HCT116 (cell line): ENCODE data around the gene CGNL1.

ENCODE experiments used
- EGR1 ChIP-seq: IDR thresholded peaks from 2 replicates; pipeline ENCODE4 v1.6.1; 2012; ENCODE audit warnings: low read depth
- EZH2 ChIP-seq: fragments of 200-600 bp; sonication (generic); IDR thresholded peaks from 2 replicates; pipeline ENCODE4 v1.6.1; 2017; ENCODE audit warnings: antibody characterized with exemption, mixed run types
- EZH2phosphoT487 ChIP-seq: fragments of 200-600 bp; IDR thresholded peaks from 2 replicates; pipeline ENCODE4 v1.6.1; 2018; ENCODE audit warnings: antibody characterized with exemption, borderline replicate concordance
- POLR2A ChIP-seq: IDR thresholded peaks from 2 replicates; pipeline ENCODE4 v1.7.0; 2011; ENCODE audit warnings: borderline replicate concordance; ENCODE audit not compliant: insufficient read depth, insufficient read length; ENCODE audit errors: extremely low read depth
- POLR2AphosphoS5 ChIP-seq: IDR thresholded peaks from 2 replicates; pipeline ENCODE4 v1.6.1; 2011; ENCODE audit warnings: mild to moderate bottlenecking, low read depth, low read length, moderate library complexity
- SRF ChIP-seq: IDR thresholded peaks from 2 replicates; pipeline ENCODE4 v1.6.1; 2012; ENCODE audit warnings: low read depth
- TF ChIP-seq, protein P1 (sequence below), 3 experiments: fragments of 200-600 bp in 1 of 3; sonication (generic) in 1 of 3; IDR thresholded peaks in 2 of 3; conservative IDR thresholded peaks in 1 of 3; 2 replicates each; pipeline ENCODE4 v1.5.1; 2012 to 2017; ENCODE audit warnings: low read depth in 2 of 3, low read length in 2 of 3, antibody characterized with exemption in 1 of 3, borderline replicate concordance in 1 of 3, control low read depth in 1 of 3, mild to moderate bottlenecking in 1 of 3, mixed read lengths in 1 of 3, mixed run types in 1 of 3, moderate library complexity in 1 of 3; ENCODE audit not compliant: insufficient read depth in 1 of 3
- TF ChIP-seq, protein P2 (sequence below): IDR thresholded peaks from 2 replicates; pipeline ENCODE4 v1.6.1; 2012; ENCODE audit warnings: low read depth
- TF ChIP-seq, protein P3 (sequence below): IDR thresholded peaks from 2 replicates; pipeline ENCODE4 v1.6.1; 2011; ENCODE audit warnings: mild to moderate bottlenecking, low read length, moderate library complexity; ENCODE audit not compliant: insufficient replicate concordance; ENCODE audit errors: extremely low read depth

DNA sequence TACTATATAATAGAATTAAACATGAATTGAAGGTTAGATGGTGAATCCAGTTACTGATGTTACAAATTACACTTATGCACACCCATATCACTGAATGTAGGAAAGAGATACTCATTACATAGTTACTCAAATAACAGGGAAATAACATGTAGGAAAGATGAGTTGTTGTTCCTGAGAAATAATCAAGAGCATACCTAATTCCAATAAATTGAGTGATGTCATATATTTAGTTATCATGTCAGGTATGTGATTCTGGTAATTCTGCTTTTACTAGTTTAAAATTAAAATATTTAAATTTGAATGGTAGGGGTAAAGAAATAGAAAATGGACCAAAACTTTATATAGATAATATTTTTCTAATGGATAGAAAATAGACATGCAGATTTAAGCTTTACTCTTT, 112.8 kb downstream of the CGNL1 start:
- TF ChIP-seq, protein P1, sequence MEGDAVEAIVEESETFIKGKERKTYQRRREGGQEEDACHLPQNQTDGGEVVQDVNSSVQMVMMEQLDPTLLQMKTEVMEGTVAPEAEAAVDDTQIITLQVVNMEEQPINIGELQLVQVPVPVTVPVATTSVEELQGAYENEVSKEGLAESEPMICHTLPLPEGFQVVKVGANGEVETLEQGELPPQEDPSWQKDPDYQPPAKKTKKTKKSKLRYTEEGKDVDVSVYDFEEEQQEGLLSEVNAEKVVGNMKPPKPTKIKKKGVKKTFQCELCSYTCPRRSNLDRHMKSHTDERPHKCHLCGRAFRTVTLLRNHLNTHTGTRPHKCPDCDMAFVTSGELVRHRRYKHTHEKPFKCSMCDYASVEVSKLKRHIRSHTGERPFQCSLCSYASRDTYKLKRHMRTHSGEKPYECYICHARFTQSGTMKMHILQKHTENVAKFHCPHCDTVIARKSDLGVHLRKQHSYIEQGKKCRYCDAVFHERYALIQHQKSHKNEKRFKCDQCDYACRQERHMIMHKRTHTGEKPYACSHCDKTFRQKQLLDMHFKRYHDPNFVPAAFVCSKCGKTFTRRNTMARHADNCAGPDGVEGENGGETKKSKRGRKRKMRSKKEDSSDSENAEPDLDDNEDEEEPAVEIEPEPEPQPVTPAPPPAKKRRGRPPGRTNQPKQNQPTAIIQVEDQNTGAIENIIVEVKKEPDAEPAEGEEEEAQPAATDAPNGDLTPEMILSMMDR (IDR thresholded peaks at IDR 0.05 in 2 of 3, conservative IDR thresholded peaks at IDR 0.05 in 1 of 3; ENCODE audit: borderline replicate concordance in 1 of 3, insufficient read depth in 1 of 3, low read depth in 2 of 3, low read length in 2 of 3): no peak
- no peak for TF ChIP-seq POLR2AphosphoS5
- TF ChIP-seq EZH2: no peak
- TF ChIP-seq POLR2A: no peak
- TF ChIP-seq EGR1: no peak
- TF ChIP-seq EZH2phosphoT487: no peak
- TF ChIP-seq, protein P2, sequence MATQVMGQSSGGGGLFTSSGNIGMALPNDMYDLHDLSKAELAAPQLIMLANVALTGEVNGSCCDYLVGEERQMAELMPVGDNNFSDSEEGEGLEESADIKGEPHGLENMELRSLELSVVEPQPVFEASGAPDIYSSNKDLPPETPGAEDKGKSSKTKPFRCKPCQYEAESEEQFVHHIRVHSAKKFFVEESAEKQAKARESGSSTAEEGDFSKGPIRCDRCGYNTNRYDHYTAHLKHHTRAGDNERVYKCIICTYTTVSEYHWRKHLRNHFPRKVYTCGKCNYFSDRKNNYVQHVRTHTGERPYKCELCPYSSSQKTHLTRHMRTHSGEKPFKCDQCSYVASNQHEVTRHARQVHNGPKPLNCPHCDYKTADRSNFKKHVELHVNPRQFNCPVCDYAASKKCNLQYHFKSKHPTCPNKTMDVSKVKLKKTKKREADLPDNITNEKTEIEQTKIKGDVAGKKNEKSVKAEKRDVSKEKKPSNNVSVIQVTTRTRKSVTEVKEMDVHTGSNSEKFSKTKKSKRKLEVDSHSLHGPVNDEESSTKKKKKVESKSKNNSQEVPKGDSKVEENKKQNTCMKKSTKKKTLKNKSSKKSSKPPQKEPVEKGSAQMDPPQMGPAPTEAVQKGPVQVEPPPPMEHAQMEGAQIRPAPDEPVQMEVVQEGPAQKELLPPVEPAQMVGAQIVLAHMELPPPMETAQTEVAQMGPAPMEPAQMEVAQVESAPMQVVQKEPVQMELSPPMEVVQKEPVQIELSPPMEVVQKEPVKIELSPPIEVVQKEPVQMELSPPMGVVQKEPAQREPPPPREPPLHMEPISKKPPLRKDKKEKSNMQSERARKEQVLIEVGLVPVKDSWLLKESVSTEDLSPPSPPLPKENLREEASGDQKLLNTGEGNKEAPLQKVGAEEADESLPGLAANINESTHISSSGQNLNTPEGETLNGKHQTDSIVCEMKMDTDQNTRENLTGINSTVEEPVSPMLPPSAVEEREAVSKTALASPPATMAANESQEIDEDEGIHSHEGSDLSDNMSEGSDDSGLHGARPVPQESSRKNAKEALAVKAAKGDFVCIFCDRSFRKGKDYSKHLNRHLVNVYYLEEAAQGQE: no peak
- TF ChIP-seq SRF: no peak
- TF ChIP-seq, protein P3, sequence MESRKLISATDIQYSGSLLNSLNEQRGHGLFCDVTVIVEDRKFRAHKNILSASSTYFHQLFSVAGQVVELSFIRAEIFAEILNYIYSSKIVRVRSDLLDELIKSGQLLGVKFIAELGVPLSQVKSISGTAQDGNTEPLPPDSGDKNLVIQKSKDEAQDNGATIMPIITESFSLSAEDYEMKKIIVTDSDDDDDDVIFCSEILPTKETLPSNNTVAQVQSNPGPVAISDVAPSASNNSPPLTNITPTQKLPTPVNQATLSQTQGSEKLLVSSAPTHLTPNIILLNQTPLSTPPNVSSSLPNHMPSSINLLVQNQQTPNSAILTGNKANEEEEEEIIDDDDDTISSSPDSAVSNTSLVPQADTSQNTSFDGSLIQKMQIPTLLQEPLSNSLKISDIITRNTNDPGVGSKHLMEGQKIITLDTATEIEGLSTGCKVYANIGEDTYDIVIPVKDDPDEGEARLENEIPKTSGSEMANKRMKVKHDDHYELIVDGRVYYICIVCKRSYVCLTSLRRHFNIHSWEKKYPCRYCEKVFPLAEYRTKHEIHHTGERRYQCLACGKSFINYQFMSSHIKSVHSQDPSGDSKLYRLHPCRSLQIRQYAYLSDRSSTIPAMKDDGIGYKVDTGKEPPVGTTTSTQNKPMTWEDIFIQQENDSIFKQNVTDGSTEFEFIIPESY: no peak
